HL-60/S4 (cell line): ENCODE measurements around the gene HELZ2.

ENCODE experiments used
- in situ Hi-C: fragments of 300-500 bp; cut with MboI; formaldehyde crosslinking; loops from 2 replicates; pipeline ENCODE4 v1.14.3; 2022; ENCODE audit warnings: low sequenced_read_pairs

The HELZ2 gene

DNA sequence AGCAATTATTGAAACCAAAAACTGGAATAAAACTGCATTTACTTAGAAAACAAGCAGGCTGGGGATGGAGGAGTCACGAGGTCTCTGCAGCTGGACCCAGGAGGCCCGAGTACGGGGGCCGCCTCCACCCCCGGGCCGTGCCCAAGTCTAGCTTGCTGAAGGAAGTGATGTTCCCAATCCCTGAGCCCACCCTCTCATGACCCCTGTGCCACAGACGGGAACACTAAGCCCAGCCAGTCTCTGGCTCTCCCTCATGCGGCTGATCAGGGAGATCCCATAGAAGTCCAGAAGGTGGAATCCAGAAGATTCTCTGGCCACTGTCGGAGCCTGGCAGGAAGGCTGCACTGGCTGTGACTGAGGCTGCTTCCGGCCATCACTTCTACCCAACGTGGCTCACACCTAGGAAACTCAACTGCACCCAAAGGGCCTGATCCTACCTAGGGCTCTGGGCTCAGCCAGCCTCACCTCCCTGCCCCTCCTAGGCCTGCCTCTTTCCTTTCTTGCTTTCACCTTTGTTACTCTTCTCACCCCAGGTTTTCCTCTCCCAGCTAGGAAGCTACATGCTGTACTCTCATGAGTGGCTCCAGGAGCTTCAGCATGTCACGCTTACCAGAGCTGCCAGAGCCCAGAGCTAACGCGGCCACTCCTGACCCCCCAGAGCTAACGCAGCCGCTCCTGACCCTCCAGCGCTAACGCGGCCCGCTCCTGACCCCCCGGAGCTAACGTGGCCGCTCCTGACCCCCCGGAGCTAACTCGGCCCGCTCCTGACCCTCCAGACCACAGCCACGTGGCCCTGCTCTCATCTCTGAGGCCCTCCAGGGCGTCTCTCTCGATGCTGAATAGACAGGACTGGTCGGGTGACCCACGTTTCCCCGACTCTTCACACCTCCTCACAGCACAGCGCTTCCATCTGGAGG lies 24.7 kb upstream of the HELZ2 start:
- in situ Hi-C loops, result no loop called here

DNA sequence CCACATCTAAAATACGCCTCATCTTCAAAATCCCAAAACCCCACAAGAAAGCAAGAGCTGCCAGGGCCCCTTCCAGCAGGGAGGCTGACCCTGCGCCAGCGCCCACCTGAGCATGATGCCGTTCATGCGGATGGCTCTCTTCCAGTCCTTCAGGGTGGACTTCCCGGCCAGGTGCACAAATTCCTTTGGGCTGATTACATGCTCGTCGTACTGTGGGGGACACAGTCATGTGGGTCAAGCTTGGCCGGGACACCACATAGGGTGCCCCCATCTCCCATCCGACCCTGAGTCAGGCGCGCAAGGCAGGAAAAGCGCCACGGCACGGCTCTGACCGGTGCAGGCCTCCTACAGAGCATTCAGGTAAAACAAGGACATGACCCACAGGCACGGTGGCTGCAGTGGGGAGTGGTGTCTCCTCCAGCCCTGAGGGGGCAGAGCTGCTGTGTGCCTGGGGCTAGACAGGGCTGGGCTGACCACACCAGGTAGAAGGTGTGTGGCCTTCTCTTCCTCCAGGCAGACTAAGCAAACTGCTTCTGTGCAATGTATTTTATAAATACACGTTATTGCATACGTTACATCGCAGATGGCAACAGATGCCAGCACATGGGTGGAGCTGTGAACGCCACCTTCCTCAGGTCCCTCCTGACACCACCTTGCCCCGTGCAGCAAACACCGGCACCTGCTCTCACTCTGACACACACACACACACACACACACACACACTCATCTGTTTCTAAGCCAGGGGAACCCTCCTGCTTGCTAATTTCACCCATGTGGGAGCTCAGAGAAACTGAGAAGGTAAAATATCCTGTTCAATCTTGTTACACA lies 23.8 kb upstream of the HELZ2 start:
- in situ Hi-C loops, result no loop called here

DNA sequence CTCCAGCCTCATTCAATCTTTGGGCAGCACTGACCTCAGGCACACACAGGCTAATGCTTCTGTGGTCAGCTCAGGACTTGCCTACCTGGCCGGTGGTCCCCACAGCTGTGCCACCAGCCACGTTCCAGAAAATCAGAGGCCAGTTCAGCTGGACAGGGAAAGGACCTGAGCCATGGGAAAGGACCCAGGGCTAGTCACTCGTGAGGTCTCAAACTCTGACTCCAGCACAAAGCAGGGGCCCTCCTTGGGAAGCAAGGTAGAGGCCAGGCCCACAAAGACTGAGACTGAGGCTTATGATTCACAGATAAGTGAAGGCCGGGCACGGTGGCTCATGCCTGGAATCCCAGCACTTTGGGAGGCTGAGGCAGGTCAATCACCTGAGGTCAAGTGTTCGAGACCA lies 22.4 kb upstream of the HELZ2 start:
- in situ Hi-C loops, result no loop called here

DNA sequence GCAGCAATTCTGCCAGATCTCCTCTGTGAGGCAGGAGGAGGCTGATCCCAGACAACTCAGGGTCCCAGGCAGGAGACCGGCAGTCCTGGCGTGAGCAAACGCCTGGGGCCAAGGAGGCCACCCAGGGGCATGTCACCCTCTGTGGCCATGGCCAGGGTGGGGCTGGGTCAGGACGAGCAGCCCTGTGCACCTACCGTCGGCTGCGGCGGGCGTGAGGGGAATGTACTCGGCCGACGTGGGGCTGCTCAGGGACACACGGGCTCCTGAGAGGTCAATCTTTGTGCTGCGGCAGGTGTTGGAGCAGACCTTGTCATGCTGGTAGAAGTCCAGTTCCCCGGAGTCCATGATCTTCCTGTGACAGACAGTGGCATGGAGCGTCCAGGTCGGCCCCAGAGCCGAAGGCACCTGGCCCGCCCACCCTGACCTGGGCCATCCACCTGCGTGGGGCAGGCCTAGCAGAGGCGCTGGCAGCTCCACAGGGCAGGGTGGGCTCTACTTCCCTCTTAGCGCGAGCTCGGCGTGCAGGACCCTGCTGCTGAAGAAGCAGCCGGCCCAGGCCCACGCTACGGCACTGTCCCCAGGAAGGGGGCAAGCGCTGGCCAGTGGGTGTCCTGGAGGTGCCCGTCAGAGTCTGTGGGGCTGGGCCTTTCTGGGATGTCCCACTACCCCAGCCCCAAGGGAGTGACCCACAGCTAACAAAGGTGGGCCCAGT lies 21.5 kb upstream of the HELZ2 start:
- in situ Hi-C loops, result no loop called here

DNA sequence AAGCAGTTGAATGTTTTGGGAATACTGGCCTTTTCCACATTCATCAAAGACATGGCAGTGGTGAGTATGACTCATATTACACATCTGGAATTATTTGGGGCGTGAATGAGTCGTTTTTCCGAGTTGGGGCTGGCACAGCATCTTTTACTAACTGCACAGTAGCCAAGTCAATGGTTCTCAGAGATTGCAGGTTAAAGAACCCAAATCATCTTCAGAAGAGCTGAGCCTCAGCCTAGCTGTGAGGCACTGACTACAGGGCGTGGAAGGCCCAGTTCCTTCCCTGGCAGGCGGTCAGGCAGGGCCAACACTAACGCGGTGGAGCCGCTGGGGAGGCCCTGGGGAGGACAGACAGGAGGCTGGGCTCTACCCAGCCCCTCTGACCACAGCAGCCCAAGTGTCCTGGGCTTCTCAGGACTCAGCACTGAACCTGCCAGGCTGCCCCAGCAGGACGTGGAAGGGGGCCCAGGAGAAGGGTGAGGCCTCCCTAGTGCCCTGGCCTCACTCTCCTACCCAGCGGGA lies 20.1 kb upstream of the HELZ2 start:
- in situ Hi-C loops, result no loop called here

DNA sequence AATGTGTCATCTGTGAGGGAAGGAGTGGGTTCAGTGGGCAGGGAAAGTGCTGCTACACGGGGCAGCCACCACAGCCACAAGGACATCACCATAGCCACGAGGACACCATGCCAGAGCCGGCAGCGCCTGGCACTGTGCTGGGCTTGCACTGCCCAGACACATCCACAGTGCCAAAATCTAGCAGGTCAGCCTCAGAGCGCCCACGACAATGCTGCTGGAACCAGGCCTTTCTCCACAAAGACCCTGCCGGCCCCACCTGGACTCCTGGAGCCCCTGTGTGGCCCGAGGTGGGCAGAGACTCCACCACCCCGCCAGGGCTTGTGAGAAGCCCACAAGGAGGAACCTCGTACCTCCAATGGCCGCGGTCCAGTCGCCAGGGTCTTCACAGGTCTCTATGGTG lies 18.6 kb upstream of the HELZ2 start:
- in situ Hi-C loops, result no loop called here

DNA sequence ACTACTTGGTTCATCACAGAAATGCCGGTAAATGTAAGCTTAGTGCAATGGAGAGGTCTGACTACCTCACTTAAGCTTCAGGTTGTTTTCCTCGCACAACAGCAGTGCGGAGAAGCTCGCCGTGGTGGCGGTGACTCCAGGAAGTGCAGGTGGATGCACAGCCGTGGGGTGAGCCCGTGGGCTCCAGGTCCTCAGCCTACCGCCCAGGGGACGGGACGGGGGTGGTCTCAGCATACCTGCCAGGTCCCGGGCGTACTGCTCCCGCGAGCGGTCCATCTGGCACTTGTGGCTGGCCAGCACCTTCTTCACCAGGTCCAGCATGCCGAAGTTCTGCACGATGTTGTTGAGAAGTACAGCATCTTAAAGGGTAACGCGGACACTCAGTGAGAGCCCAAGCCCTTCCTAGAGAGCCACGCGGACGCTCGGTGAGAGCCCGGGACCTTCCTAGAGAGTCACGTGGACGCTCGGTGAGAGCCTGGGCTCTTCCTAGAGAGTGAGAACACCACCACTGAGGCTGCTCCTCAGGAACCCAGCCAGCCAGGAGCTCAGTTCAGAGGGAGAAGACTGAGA lies 17.8 kb upstream of the HELZ2 start:
- in situ Hi-C loops, result no loop called here

DNA sequence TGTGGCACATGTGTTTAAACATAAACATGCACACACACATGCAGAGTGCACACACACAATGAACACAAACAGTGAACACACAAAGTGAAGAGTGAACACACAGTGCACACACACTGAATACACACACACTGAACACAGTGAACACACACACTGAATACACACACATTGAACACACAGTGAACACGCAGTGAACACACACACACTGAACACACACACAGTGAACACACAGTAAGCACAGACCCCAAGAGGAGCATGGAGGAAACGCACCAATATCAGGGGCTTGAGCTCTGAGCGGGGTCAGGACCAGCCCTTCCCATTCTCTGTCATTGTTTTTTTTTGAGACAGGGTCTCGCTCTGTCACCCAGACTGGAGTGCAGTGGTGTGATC lies 17.1 kb upstream of the HELZ2 start:
- in situ Hi-C loops, result no loop called here

DNA sequence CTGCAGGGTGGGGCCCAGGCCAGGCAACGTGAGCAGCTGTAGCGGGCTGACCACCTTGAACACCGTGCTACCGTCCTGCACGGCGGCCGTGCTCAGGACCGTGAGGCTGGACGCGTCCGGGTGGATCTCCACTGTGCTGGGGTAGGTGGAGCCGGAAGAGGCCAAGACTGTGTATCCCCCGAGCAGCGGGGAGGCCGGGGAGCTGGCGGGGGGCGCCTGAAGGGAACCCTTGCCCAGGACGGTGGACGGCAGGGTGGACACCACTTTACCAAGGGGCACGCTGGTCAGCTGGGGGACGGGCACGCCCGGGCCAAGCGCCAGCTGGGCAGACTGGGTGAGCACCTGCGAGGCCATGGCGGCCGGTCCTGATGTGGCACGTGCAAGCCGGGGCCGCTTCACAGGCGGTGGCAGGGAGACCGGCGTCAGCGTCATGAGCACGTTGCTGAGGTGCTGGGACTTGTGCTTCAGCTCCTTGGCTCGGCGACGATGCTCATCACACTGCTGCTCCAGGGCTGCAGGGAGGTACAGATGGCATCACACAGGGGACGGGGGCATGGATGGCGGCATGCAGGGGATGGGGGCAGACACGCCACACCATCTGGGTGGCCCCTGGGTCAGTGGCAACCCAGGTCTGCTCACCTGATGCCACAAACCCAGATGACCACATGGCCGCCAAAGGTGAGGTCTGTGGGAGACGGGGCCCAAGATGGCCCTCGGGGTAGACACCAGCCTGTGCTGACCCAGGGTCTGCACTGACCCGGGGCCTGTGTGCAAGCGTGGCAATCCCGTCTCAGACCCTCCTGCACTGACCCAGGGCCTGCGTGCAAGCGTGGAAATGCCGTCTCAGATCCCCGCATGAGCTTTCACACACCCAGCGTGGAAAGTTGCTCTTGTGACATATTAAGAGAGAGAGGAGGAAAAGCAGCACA lies 16.4 kb upstream of the HELZ2 start:
- in situ Hi-C loops, result no loop called here

DNA sequence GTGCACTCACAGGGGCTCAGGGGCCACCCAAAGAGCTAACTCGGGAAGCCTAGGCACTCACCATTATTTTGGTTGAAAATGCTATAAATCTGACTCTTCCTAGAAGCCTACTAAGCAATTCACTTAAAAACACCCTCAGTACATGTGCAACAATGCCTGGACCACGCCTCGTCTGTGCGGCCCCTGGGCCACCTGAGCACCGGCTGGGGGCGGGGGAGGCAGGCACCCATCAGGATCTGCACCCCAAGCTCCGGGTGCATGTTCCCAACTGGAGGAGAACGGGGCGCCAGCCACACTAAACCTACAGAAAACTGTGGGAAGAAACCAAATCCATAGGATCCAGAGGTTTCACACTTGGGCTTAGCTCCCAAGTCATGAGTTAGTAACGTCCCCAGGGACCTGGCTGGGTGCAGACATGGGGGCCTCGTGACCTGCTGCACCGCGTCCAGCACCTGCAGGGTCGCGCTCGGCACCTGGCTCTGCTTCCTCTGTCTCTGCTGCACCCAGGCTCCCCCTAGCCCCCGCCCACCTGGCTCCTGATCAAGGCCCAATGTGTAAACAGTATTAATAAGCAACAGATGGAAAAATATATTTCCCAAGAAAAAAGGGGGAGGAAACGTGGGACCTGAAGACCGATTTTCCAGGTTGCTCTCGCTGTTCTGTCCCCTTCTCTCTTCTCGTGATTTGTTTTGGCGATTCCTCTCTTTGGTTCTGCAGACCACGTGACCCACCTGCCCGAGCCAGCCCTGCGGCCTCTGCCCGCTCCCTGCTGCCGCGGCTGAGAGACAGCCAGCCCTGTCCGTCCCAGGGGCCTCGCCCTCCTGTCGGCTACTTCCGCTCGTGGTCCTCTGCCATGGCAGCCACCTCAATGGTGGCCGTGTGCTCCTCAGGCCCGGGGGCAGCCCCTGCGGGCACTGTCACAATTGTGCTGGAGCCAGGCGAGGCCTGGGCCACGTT lies 15.5 kb upstream of the HELZ2 start:
- in situ Hi-C loops, result no loop called here

DNA sequence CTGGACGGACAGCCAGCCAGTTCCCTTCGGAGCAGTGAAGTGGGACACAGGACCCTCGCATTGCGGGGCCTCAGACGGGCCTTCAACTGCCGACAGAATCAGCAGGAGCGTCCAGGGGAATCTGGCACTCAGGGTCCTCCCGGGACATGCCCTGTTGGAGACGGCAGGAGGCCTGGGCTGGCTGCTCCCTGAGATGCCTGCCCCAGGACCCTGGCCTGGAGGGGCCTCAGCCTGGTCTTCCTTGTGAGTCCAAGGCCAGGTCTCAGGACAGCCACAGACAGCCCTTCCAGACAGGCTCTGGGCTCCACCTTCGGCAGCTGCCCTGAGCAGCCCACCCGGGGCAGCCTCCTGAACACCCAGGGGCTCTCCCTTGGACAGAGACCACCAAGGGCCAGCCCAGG lies 14.6 kb upstream of the HELZ2 start:
- in situ Hi-C loops, result no loop called here

DNA sequence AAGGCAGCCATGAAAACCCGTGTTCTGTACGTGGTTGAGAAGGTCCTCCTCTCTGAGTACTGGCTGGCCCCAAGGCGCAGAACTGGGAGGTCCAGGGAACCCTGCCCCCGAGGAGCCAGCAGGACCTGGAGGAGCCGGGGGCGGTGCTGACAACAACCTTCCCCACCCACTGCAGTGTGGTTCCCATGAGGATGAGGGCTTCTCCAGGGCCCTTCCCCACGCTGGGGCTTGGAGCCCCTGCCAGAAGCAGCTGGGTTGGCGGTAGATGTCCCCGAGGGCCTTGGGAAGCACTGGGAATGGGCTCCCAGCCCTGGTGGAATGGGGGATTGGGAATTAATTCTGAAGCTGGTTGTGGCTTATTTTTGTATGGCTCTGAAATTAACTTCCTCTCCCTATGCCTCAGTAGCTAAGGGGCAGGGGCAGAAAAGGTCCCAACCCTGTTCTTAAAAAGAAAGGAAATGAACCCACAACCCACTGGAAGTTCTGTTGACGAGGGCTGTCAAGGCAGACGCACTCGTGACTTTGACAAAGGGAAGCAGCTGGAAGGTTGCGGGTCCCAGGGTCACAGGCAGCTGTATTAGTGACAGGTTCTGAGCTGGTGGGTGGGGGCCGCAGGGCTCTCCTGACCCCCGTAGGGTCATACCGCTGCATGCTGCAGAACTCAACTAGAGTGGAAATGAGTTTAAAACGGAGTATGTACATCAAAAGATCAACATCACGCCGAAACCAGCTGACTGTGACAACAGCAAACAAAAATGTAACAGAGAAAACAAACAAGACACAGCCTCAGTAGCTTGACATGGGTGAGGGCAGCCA lies 13.9 kb upstream of the HELZ2 start:
- in situ Hi-C loops, result no loop called here

DNA sequence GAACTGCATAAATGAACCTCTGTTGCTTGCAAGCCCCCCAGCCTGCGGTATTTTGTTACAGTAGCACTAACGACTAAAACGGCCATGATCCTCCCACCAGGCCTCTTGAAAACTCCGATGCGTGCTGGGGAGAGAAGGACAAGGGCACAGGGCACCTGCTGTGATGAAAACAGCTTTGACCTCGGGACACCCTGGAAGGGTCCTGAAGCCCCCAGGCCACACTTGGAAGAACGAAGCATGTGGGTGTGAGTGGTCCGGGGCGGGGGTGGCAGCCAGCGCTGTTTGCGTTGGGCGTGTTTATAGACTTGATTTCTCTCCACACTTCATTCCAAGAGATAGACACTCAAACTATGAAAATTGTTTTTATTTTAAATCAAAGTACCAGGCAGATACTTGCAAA lies 13.2 kb upstream of the HELZ2 start:
- in situ Hi-C loops, result no loop called here

DNA sequence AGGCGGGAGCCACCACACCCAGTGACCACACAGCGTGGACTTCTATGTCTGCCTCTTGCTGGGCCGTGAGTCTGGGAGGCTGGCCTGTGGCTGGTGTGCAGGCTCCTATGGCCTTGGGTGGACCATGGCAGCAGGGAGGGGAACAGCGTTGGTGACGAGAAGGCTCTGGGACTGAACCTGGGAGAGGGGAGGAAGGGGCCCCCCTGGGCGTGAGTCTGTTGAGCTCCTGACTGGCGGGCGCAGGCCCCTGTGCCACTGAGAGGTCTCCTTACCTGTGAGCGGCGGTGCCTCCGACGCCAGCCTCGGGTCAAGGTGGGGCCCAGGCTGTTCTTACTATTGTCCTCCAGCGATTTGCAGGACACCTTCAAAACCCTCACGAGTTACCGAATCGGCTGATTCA lies 12.8 kb upstream of the HELZ2 start:
- in situ Hi-C loops, result no loop called here

DNA sequence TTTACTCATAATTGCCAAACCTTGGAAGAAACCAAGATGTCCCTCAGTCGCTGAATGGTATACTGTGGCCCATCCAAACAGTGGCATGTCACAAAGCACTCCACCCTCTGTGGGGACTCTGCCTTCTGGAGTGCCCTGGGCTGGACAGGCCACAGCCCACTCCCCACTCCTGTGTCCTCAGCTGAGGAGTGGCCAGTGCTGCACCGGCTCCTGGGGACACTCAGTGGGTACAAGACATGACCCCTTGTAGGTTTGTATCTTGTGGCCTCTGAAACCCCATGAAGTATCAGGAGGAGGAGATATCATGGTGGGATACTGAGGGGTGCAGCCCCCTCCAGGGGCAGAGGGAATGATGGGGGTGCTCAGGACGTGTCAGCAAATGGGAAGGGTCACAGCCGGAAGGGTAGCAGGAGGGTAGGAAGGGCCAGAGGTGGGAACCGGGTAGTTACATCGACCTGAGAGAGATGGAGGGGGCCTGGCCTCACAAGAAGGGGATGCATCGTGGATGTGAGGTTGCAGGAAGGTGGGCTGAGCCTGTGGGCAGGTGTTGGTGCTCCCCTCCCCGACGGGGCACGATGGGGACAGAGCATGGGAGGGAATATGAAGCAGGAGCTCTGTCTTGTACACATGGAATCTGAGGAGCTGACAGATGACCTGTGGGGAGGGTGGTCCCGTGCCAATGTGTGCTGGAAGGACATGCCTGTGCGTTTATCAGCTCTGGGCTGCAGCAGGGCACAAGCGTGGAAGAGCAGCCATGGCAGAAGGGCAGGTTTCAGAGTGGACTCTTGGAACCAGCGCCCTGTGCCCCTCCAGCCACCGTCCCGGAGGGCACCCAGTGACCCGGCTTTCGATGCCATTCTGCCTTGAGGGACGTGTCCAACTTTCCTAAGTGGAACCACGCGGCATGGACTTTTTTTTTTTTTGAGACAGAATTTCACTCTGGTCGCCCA lies 11.9 kb upstream of the HELZ2 start:
- in situ Hi-C loops, result no loop called here

DNA sequence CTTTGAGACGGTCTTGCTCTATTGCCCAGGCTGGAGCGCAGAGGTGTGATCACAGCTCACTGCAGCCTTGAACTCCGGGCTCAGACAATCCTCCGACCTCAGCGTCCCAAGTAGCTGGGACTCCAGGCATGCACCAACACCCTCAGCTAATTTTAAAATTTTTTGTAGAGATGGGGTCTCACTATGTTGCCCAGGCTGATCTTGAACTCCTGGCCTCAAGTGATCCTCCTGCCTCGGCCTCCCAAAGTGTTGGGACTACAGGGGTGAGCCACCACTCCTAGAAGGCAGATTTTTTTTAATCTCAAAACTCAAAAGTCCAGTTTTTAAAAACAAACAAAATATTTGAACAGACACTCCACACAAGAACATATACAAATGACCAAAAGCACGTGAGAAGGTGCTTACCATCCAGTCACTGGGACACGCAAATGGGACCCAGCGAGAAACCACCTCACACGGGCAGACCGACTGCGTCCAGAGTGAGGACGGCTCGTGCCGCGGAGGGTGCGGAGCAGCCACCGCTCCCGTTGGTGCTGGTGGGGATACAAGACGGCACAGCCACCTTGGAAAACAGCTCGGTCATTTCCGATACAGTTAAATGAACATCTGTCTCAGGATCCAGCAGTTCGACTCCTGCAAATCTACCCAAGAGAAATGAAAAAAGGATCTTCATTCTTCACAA lies 8.5 kb upstream of the HELZ2 start:
- in situ Hi-C loops, result no loop called here
